Suppressor macrophage treated with lipopolysaccharide for 1 hour (primary cell): ENCODE results near the gene MEP1B.
"Not testable (repeated sequence)": the region's sequence is repeated elsewhere in the genome, so short reads cannot be mapped to it uniquely, and the experiment has no call there.

Source experiments
- DNase-seq, 3 donors: peaks; one replicate each; pipeline ENCODE4 v3.0.0-alpha.2; 2020 to 2022

Gene MEP1B

GRCh38 chr18:32189790-32190189 is at the start of gene MEP1B:
Gene MEP1B (plus strand): TSS chr18:32190039. CDS start chr18:32190071, 32 bp downstream.
- no peak for DNase-seq

GRCh38 chr18:32148185-32148870 is 41.5 kb upstream of the MEP1B start:
- no peak for DNase-seq

GRCh38 chr18:32152705-32153448 is 37.0 kb upstream of the MEP1B start:
- DNase-seq: no peak

- no peak for DNase-seq
These were observed 33.0 kb upstream of the MEP1B start for GRCh38 chr18:32156855-32157254.

GRCh38 chr18:32157580-32157979 is 32.3 kb upstream of the MEP1B start:
- DNase-seq: no peak

GRCh38 chr18:32158108-32158624 is 31.7 kb upstream of the MEP1B start:
- peak; percentile 79 to 85 (median 82) for DNase-seq

GRCh38 chr18:32158631-32159030 is 31.2 kb upstream of the MEP1B start:
- not testable (repeated sequence) for DNase-seq

- DNase-seq: no peak
These were observed 29.3 kb upstream of the MEP1B start for GRCh38 chr18:32160547-32160946.

GRCh38 chr18:32167980-32168730 is 21.7 kb upstream of the MEP1B start:
- no peak for DNase-seq

- DNase-seq: no peak
These were observed 16.2 kb upstream of the MEP1B start for GRCh38 chr18:32173654-32174053.

GRCh38 chr18:32174719-32175118 is 15.1 kb upstream of the MEP1B start:
- no peak for DNase-seq

- no peak for DNase-seq
These were observed 14.6 kb upstream of the MEP1B start for GRCh38 chr18:32175265-32175664.

GRCh38 chr18:32176745-32177144 is 13.1 kb upstream of the MEP1B start:
- not testable (repeated sequence) for DNase-seq

- no peak for DNase-seq
These were observed 12.3 kb upstream of the MEP1B start for GRCh38 chr18:32177530-32177929.

GRCh38 chr18:32183503-32183902 is 6.3 kb upstream of the MEP1B start:
- DNase-seq: no peak

GRCh38 chr18:32190209-32190608 is 370 bp downstream of the MEP1B start:
- DNase-seq: no peak

GRCh38 chr18:32195881-32196815 is 6.3 kb downstream of the MEP1B start:
- no peak for DNase-seq

GRCh38 chr18:32200766-32201165 is 10.9 kb downstream of the MEP1B start:
- DNase-seq: no peak

- DNase-seq: no peak
These were observed 12.3 kb downstream of the MEP1B start for GRCh38 chr18:32201948-32202672.

- DNase-seq: no peak
These were observed 18.2 kb downstream of the MEP1B start for GRCh38 chr18:32208023-32208422.

GRCh38 chr18:32208577-32208976 is 18.7 kb downstream of the MEP1B start:
- no peak for DNase-seq
